ENCODE data around the gene SPTLC3.
A peak's percentile ranks its signal among the peaks of the same experiment; 100 is the strongest.

SPTLC3 gene

GRCh38 chr20:13142143-13142542 lies 133.4 kb downstream of the SPTLC3 start:
- DNase-seq: no peak

- DNase-seq: no peak
These were observed 138.5 kb downstream of the SPTLC3 start for GRCh38 chr20:13147071-13147963.

- DNase-seq: no peak
These were observed 139.2 kb downstream of the SPTLC3 start for GRCh38 chr20:13147971-13148370.

GRCh38 chr20:13148402-13148801 lies 139.6 kb downstream of the SPTLC3 start:
- DNase-seq: no peak

- DNase-seq: no peak
These were observed 140.2 kb downstream of the SPTLC3 start for GRCh38 chr20:13148961-13149360.

- DNase-seq: no peak
These were observed 140.8 kb downstream of the SPTLC3 start for GRCh38 chr20:13149371-13150105.

GRCh38 chr20:13158369-13158768 lies 149.6 kb downstream of the SPTLC3 start:
- DNase-seq: no peak

- DNase-seq: no peak
These were observed 151.1 kb downstream of the SPTLC3 start for GRCh38 chr20:13159889-13160288.

- DNase-seq: no peak
These were observed 156.4 kb downstream of the SPTLC3 start for GRCh38 chr20:13165203-13165602.

GRCh38 chr20:13166011-13166410 lies 157.2 kb downstream of the SPTLC3 start:
- DNase-seq: no peak

GRCh38 chr20:13166437-13166836 lies 157.7 kb downstream of the SPTLC3 start:
- no peak for DNase-seq

GRCh38 chr20:13169086-13169485 lies 160.3 kb downstream of the SPTLC3 start:
- no peak for DNase-seq

- DNase-seq: no peak
These were observed 162.0 kb downstream of the SPTLC3 start for GRCh38 chr20:13170771-13171170.

GRCh38 chr20:13173201-13173600 lies 164.4 kb downstream of the SPTLC3 start:
- DNase-seq: no peak

- no peak for DNase-seq
These were observed 165.6 kb downstream of the SPTLC3 start for GRCh38 chr20:13174402-13174801.

- peak; percentile 9 for DNase-seq
These were observed 172.5 kb downstream of the SPTLC3 start for GRCh38 chr20:13180986-13181889.

- DNase-seq: no peak
These were observed 174.2 kb downstream of the SPTLC3 start for GRCh38 chr20:13183005-13183404.

GRCh38 chr20:13186043-13186774 lies 177.4 kb downstream of the SPTLC3 start:
- no peak for DNase-seq

GRCh38 chr20:13187899-13188298 lies 179.1 kb downstream of the SPTLC3 start:
- no peak for DNase-seq

- no peak for DNase-seq
These were observed 190.5 kb downstream of the SPTLC3 start for GRCh38 chr20:13199279-13199678.

- DNase-seq: no peak
These were observed 192.2 kb downstream of the SPTLC3 start for GRCh38 chr20:13200767-13201500.

- DNase-seq: peak; percentile 13
These were observed 193.8 kb downstream of the SPTLC3 start for GRCh38 chr20:13202565-13202964.

Data from hematopoietic multipotent progenitor cell treated with erythropoietin and hydrocortisone succinate and interleukin-3 and kit ligand, for 6 days (in vitro differentiated cells).